Large intestine (tissue), 3 donors: ENCODE measurements around the gene KIF6. TPM values are rescaled to one million over a fixed set of nuclear protein-coding genes. Genes with fewer than 3 reads are reported as not detected.

ENCODE experiments used
- DNase-seq, 2 donors: peaks; one replicate each; pipeline versions ENCODE4 v3.0.0 to v3.0.0-alpha.2; 2013
- H3K27ac ChIP-seq: one replicate; pipeline ENCODE4 v1.5.1; 2013; ENCODE audit warnings: low read length
- H3K27me3 ChIP-seq: 2 replicates; pipeline ENCODE4 v1.6.1; 2013; ENCODE audit warnings: low read length; ENCODE audit not compliant: control insufficient read depth, insufficient read depth
- H3K36me3 ChIP-seq: 2 replicates; pipeline ENCODE4 v1.6.1; 2013; ENCODE audit warnings: low read length; ENCODE audit not compliant: control insufficient read depth, insufficient read depth
- H3K4me1 ChIP-seq: one replicate; pipeline ENCODE4 v1.6.1; 2013; ENCODE audit warnings: low read length; ENCODE audit not compliant: control insufficient read depth, insufficient read depth
- H3K4me3 ChIP-seq: one replicate; pipeline ENCODE4 v1.5.1; 2013; ENCODE audit warnings: low read length
- H3K9me3 ChIP-seq: one replicate; pipeline ENCODE4 v1.6.1; 2013; ENCODE audit warnings: mild to moderate bottlenecking, low read depth, low read length, moderate library complexity; ENCODE audit not compliant: control insufficient read depth
- WGBS: methylation state at CpG from one replicate; pipeline ENCODE4 v1.1.5; 2013; ENCODE audit warnings: low lambda C conversion rate; ENCODE audit not compliant: insufficient coverage; 5-methylcytosine and 5-hydroxymethylcytosine counted together
- polyA plus RNA-seq: library from polyadenylated mRNA; unstranded; fragments of 120-200 nt; gene quantifications from one replicate; pipeline ENCODE4 v1.2.1, GENCODE V29; 2013

The KIF6 gene
- polyA plus RNA-seq, 1 donor, result 0.70 TPM

DNA sequence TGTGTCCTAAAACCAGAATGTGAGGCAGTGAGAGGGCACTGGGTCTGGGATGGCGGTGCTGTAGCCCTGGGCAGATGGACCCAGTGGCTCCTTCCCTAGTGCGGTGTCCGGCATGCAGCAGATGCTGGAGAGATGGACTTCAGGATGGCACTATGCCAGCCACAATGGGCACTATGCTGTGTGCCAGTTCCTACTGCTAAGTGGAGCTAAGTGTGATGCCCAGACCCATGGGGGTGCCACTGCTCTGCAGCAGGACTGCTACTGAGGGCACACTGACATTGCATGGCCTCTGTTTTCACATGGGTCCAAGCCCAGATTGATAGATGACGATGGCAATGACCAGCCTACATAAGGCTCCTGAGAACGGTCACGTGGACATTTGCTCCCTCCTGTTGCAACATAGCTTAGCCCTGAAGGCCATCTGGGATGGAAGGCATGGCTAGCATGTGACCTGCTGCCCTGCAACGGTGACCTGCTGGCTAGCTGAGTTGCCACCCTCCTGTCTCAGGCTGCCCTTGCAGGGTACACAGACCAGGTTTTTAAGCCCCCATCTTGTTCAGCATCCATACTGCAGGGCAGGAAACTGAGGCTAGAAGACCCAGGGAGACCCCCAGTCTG lies 371.4 kb downstream of the KIF6 start:
- WGBS, result no CpG with 5 or more reads among the region's 7 CpGs

DNA sequence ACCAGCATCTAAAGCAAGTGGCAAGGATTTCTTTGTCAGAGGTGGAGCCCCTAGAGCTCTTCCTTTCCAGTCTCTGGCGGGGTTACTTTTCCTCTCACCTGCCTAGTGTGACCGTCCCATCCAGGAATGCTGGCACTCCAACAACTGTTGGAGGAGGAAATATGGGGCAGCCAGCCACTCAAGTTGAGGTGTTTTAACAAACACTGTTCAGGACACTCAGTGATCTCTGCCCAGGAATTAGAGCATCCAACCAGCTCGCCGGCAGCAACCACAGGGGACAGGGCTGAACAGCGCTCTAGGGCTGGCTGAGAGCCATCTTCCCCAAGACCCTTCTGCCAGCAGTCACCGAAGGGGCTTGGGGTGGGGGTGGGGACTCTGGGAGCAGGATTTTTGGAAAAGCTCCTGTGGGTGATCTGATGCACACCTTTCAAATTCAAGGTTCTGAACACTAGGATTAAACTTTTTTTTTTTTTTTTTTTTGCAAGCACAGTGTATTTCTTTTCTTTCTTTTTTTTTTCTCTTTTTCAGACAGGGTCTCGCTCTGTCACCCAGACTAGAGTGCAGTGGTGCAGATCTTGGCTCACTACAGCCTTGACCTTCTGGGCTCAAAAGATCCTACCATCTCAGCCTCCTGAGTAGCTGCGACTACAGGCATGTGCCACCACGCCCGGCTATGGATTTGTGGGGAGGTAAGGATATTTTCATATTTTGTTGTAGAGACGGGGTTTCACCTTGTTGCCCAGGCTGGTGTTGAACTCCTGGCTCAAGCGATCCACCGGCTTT lies 374.3 kb downstream of the KIF6 start:
- Histone ChIP-seq H3K4me3 (no peak overlapping the region), H3K9me3 (no peaks in the 10 kb centered on the region), H3K27me3 (peaks cover 2% of the 10 kb centered on the region), H3K4me1 (no peaks in the 10 kb centered on the region), H3K36me3 (no peaks in the 10 kb centered on the region), H3K27ac (no peak overlapping the region)
- no peak for DNase-seq
- no CpG with 5 or more reads among the region's 13 CpGs for WGBS

More for the DNA sequence above, 371.4 kb downstream of the KIF6 start:
- no peak overlapping the region for H3K27ac ChIP-seq
- no peaks in the 10 kb centered on the region for H3K9me3 ChIP-seq
- no peak overlapping the region for H3K4me3 ChIP-seq
- H3K36me3 ChIP-seq, result no peaks in the 10 kb centered on the region
- H3K4me1 ChIP-seq, result peaks cover 3% of the 10 kb centered on the region
- no peak for DNase-seq
- H3K27me3 ChIP-seq, result peaks cover 2% of the 10 kb centered on the region

DNA sequence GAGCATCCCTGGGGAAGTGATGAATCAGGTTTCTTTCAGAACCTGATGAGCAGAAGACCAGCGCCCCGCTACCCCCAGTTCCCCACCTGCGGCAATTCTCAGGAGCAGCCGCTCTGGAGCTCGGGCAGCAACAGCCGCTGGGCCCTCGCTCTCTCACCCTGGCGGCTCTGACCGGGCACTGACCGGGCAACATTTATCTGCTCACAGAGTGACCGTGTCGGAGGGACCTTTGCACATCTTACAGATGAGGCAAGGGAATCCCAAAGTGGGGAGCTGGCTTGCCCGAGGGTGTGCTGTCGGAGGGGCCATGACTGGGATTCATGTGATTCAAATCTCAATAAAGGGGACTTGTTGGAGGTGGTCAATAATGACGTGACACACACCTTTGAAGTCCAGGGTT lies 376.5 kb downstream of the KIF6 start:
- no peaks in the 10 kb centered on the region for H3K36me3 ChIP-seq
- no peak overlapping the region for H3K4me3 ChIP-seq
- no peak overlapping the region for H3K27ac ChIP-seq
- WGBS, result no CpG with 5 or more reads among the region's 15 CpGs
- peaks cover 2% of the 10 kb centered on the region for H3K27me3 ChIP-seq
- no peaks in the 10 kb centered on the region for H3K4me1 ChIP-seq
- DNase-seq, result no peak
- H3K9me3 ChIP-seq, result no peaks in the 10 kb centered on the region

DNA sequence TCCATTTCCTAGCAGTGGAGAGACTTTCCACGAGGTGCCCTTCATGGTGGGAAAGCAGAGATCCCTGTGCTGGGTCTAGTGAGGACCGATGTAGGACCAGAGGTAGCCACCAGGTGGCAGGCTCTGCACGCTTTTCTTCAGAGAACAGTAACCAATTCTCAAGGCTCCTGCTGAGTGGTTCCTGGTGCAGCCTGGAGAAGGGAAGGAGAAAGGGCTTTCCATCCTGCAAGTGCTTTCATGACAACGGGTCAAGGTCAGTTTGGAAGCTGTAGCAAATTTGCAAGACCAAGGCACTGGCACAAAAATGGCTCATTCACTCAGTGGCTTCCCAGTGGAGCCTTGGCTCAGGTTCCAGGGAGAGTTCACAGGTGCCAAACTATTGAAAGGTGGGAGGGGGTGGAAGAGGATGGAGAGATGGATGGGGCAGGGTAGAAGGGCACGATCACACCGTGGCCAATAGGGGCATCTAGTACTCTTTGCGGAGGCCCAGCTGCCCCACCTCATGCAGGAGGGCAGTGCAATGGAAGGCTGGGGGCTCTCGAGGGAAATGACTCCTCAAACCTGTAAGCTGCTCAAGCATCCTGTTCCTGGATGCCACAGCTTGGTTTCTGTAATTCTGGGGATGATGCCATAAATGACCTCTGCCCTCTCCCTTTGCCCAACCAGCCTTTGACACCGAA lies 377.2 kb downstream of the KIF6 start:
- Histone ChIP-seq H3K4me3 (no peak overlapping the region), H3K27me3 (peaks cover 2% of the 10 kb centered on the region), H3K9me3 (no peaks in the 10 kb centered on the region), H3K36me3 (no peaks in the 10 kb centered on the region), H3K4me1 (no peaks in the 10 kb centered on the region), H3K27ac (no peak overlapping the region)
- WGBS, result no CpG with 5 or more reads among the region's 9 CpGs
- DNase-seq, result peak; percentile 45 to 48

DNA sequence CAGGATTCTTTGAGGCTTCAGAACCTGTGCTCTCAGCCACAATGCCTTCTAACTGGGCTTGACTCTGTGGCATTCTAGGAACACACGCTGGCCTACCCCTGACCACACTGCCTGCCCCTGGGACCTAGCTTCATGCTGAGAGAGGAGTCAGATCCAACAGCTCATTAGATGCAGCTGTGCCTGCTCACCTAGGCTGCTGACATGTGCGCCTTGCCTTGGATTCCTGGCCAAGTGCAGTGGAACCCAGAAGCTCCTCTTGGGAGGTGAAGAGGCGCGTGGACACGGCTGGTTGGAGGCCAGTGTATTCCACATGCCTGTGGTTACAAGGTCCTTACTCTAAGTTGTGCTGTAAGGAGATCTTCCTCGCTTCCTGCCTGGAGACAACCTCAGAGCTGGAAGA lies 378.0 kb downstream of the KIF6 start:
- H3K27ac ChIP-seq, result no peak overlapping the region
- H3K9me3 ChIP-seq, result no peaks in the 10 kb centered on the region
- H3K4me3 ChIP-seq, result no peak overlapping the region
- H3K4me1 ChIP-seq, result no peaks in the 10 kb centered on the region
- DNase-seq, result no peak
- no peaks in the 10 kb centered on the region for H3K36me3 ChIP-seq
- peaks cover 2% of the 10 kb centered on the region for H3K27me3 ChIP-seq
- WGBS, result no CpG with 5 or more reads among the region's 6 CpGs

DNA sequence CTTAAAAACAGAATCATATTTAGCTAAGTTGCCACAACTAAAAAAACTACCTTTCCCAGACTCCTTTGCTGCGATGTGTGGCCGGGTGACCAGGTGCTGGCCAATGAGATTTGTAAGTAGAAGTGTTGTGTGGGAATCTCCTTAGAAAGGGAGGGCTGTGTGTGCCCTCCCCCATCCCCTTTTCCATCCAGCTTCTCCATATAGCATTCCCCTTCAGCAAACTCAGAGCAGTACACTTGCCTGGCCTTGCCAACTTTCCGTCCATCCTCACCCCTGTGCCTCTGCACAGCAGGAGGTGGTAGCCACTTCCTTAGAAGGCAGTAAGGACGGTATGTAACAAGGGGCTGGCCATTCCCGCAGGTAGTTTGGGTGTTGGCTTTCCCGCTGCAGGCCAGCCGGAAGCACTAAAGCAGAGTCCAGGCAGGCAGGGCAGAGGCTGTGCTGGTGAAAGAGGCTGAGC lies 380.4 kb downstream of the KIF6 start:
- no peak overlapping the region for H3K27ac ChIP-seq
- H3K27me3 ChIP-seq, result peaks cover 2% of the 10 kb centered on the region
- H3K9me3 ChIP-seq, result no peaks in the 10 kb centered on the region
- no peaks in the 10 kb centered on the region for H3K4me1 ChIP-seq
- DNase-seq, result no peak
- no peaks in the 10 kb centered on the region for H3K36me3 ChIP-seq
- no peak overlapping the region for H3K4me3 ChIP-seq
- 60% methylated on average over 1 of the region's 7 CpGs for WGBS

DNA sequence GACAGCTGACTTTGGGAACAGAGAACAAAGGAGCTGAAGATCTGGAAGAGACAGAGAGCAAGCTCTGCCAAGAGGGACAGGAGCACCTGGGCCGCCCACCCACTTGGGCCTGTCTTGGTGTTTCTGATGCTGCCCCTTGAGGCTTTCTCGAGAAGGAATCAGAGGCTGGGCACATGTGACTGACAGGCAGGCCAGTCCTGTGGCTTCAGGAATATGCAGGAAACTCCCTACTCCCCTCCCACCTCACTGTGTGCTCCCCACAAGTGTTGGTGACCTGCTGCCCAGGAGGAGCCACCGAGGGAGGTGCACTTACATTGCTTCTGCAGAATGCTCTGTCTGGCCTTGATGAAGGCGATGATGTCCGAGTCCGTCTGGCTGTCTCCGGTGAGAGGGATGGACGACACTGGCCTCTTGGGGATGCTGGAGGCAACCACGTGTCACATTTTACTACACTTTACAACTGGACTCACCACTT lies 381.8 kb downstream of the KIF6 start:
- WGBS, result no CpG with 5 or more reads among the region's 9 CpGs
- no peak overlapping the region for H3K4me3 ChIP-seq
- DNase-seq, result no peak
- H3K36me3 ChIP-seq, result no peaks in the 10 kb centered on the region
- no peaks in the 10 kb centered on the region for H3K27me3 ChIP-seq
- no peaks in the 10 kb centered on the region for H3K9me3 ChIP-seq
- H3K27ac ChIP-seq, result peak overlapping the region; percentile 38
- peaks cover 3% of the 10 kb centered on the region for H3K4me1 ChIP-seq

DNA sequence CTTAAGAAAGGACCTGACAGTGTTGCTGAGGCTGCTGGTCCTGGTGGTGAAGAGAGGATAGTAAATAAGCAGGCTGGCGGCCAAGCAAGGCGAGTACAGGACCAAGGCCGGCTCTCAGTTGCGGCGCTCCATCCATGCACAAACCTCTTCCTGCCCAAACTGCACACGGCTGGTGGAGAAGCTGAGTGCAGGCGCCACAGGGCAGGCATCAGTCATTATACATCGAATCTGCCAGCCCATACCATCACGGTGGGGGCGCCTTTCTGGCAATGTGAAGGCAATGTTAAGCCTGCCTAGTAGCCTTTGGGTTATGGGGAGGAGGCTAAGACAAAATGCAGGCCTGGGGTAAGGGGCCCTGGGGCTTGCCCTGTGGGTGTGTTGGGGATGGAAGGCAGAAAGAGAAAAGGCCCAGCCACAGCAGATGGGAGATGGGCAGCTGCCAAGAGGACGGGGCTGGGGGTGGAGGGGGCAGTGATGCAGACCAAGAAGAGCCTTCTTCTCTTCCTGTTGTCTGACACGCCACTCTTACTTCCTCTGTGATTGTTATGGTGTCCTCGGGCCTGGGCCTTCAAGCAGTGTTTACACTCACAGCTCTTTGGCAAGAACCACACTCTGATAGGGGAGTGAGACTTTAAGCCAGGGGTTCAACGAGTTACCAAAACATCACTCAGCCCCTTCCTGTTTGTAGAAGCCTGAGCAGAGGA lies 382.4 kb downstream of the KIF6 start:
- Histone ChIP-seq H3K27ac (peak overlapping the region; percentile 38), H3K4me1 (peaks cover 3% of the 10 kb centered on the region), H3K9me3 (no peaks in the 10 kb centered on the region), H3K4me3 (no peak overlapping the region), H3K27me3 (no peaks in the 10 kb centered on the region), H3K36me3 (no peaks in the 10 kb centered on the region)
- WGBS, result no CpG with 5 or more reads among the region's 14 CpGs
- peak in 1 of 2 donors; percentile 28 for DNase-seq

DNA sequence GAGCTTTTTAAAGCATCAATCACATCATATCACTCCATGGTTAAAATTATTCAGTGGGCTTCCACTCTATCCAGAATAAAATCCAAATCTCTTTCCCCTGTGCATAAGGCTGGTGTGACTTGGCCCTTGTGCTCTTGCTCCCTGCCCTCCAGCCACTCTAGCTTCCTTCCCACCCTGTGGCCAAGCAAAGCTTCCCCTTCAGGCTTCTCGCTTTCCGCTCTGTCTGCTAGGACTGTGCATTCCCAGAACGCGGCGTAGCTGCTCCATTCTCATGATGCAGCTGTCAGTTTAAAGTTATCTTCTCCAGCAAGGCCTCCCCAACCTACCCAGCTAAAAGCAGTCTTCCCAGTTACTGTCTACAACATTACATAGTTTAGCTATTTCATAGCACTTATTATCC lies 383.3 kb downstream of the KIF6 start:
- no peaks in the 10 kb centered on the region for H3K27me3 ChIP-seq
- WGBS, result 100% methylated on average over 2 of the region's 5 CpGs
- no peak overlapping the region for H3K27ac ChIP-seq
- H3K9me3 ChIP-seq, result no peaks in the 10 kb centered on the region
- H3K4me3 ChIP-seq, result no peak overlapping the region
- H3K4me1 ChIP-seq, result peaks cover 3% of the 10 kb centered on the region
- H3K36me3 ChIP-seq, result no peaks in the 10 kb centered on the region
- DNase-seq, result no peak

DNA sequence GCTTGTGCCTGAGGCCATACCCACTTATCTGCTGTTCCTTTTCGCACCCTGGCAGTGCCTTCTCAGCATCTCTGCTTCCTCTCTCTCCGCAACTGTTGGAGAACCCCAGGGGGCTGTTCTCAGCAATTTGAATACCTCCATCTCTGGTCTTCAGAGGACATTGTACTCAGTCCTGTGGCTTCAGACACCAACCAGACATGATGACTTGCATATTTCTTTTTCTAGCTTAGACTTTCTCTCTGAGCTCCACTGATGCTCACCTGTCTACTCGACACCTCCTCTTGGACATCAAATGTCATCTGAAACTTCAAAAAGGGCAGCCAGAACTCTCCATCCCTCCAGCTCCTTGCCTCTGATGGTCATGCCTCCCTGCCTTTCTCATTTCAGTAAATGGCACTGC lies 383.9 kb downstream of the KIF6 start:
- H3K4me3 ChIP-seq, result no peak overlapping the region
- no peak for DNase-seq
- 83% methylated on average over 1 of the region's 3 CpGs for WGBS
- no peaks in the 10 kb centered on the region for H3K27me3 ChIP-seq
- no peaks in the 10 kb centered on the region for H3K36me3 ChIP-seq
- H3K9me3 ChIP-seq, result no peaks in the 10 kb centered on the region
- no peak overlapping the region for H3K27ac ChIP-seq
- peaks cover 3% of the 10 kb centered on the region for H3K4me1 ChIP-seq
